Smooth muscle cell of the brain vasculature (primary cell): ENCODE results near the gene NFXL1.
A peak's percentile ranks its signal among the peaks of the same experiment; 100 is the strongest.

Experiments used
- DNase-seq: peaks from one replicate; pipeline ENCODE4 v3.0.0-alpha.2; 2012; ENCODE audit warnings: low read depth, low spot score

Gene NFXL1

GRCh38 chr4:47891928-47892327, 22.5 kb downstream of the NFXL1 start:
- DNase-seq = no peak

- no peak for DNase-seq
These were observed 32.2 kb downstream of the NFXL1 start for GRCh38 chr4:47882228-47882627.

- no peak for DNase-seq
These were observed 34.9 kb downstream of the NFXL1 start for GRCh38 chr4:47879458-47879857.

GRCh38 chr4:47876784-47877546, 37.4 kb downstream of the NFXL1 start:
- DNase-seq = no peak

GRCh38 chr4:47876310-47876709, 38.1 kb downstream of the NFXL1 start:
- DNase-seq = no peak

- DNase-seq = no peak
These were observed 40.4 kb downstream of the NFXL1 start for GRCh38 chr4:47873877-47874541.

GRCh38 chr4:47863486-47863885, 50.9 kb downstream of the NFXL1 start:
- no peak for DNase-seq

GRCh38 chr4:47862297-47862696, 52.1 kb downstream of the NFXL1 start:
- DNase-seq = no peak

- DNase-seq = no peak
These were observed 54.1 kb downstream of the NFXL1 start for GRCh38 chr4:47860305-47860704.

- no peak for DNase-seq
These were observed 56.4 kb downstream of the NFXL1 start for GRCh38 chr4:47858006-47858405.

GRCh38 chr4:47856713-47857112, 57.7 kb downstream of the NFXL1 start:
- no peak for DNase-seq

- DNase-seq = no peak
These were observed 59.0 kb downstream of the NFXL1 start for GRCh38 chr4:47855350-47855749.

- DNase-seq = peak; percentile 59
These were observed 62.2 kb downstream of the NFXL1 start for GRCh38 chr4:47852136-47852535.

- DNase-seq = no peak
These were observed 64.9 kb downstream of the NFXL1 start for GRCh38 chr4:47849466-47849865.

GRCh38 chr4:47848041-47848440, 66.3 kb downstream of the NFXL1 start:
- no peak for DNase-seq

GRCh38 chr4:47842985-47843384, 71.4 kb downstream of the NFXL1 start:
- no peak for DNase-seq

GRCh38 chr4:47840291-47840690, 74.1 kb downstream of the NFXL1 start:
- DNase-seq = no peak

- DNase-seq = peak; percentile 39
These were observed 75.1 kb downstream of the NFXL1 start for GRCh38 chr4:47839259-47839658.

GRCh38 chr4:47838445-47838844, 75.9 kb downstream of the NFXL1 start:
- DNase-seq = no peak

GRCh38 chr4:47837908-47838294, 76.5 kb downstream of the NFXL1 start, which contains the start of gene CORIN:
CORIN (minus strand) TSS chr4:47838067; CDS start chr4:47837949, 118 bp downstream.
- no peak for DNase-seq

- DNase-seq = no peak
These were observed 77.1 kb downstream of the NFXL1 start for GRCh38 chr4:47837094-47837907.

GRCh38 chr4:47836641-47837093, 77.7 kb downstream of the NFXL1 start:
- peak; percentile 70 for DNase-seq
